ENCODE data around the gene STARD4. TPM values are rescaled to one million over a fixed set of nuclear protein-coding genes. Genes with fewer than 3 reads are reported as not detected.
A peak's percentile ranks its signal among the peaks of the same experiment; 100 is the strongest.

STARD4 gene
- total RNA-seq, 1 donor from 2014 or later: 48.6 TPM

DNA sequence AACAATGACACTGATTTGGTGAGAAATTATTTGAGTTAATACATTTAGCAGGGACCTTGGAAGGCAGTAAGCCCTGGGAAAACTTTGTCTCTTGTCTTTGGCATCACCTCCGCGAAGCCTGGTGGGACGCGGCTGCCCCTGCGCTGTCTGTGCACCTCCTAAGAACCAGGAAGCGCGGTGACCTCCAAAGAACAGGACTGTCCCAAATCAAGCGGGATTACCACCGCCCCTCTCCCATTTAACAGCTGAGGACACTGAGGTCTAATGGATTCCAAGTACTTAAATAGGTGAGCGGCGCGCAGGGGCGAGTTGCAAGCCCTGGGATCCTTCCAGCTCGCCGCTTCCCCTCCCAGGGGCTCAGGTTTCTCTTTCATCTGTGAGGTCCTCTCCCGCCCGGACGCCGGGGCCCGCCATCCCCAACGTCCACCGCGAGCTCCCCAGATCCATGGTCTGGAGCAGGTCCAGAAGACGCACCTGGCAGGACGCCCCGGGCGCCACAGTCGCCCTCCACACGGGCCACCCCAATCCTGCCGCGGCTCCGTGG is 432 bp downstream of the STARD4 start:
- no peak for DNase-seq
- intact Hi-C loops (cut with DNase I): no loop called here

DNA sequence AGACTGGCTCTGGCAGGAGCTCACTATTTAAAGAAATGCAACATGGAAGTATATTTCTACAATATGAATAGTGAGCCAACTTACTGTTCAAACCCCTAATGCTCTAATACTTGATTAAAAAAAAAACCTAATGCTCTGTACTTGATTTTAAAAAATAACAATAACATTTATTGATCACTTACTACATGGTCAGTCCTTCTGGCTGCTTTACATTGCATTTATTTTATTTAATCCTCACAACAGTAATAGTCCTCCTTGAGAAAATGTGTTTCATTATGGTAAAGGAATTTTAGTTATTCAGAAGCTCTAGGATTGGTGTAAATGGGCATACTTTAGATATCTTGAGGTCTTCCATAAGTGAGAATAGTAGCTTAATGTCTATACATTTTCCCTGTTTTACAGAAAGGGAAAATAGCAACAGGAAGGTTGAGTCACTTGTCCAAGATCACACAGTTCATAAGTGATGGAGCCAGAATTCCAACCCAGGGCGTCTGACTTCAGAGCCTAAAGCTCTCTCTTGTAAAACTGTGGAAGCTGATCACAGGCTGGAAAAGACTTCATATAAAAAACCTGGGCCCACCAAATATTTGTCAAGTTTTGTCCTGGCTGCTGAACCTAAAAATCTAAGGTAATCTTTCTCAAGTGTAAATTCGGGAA is 1.0 kb downstream of the STARD4 start:
- no peaks in the 10 kb centered on the region for H3K36me3 ChIP-seq
- no peak for DNase-seq
- H3K4me1 ChIP-seq: peaks cover 24% of the 10 kb centered on the region
- no peaks in the 10 kb centered on the region for H3K27me3 ChIP-seq
- no peak for ATAC-seq
- H3K4me3 ChIP-seq: peak overlapping the region; percentile 89
- no peaks in the 10 kb centered on the region for H3K9me3 ChIP-seq
- intact Hi-C loops (cut with DNase I): no loop called here
- TF ChIP-seq, protein P1, sequence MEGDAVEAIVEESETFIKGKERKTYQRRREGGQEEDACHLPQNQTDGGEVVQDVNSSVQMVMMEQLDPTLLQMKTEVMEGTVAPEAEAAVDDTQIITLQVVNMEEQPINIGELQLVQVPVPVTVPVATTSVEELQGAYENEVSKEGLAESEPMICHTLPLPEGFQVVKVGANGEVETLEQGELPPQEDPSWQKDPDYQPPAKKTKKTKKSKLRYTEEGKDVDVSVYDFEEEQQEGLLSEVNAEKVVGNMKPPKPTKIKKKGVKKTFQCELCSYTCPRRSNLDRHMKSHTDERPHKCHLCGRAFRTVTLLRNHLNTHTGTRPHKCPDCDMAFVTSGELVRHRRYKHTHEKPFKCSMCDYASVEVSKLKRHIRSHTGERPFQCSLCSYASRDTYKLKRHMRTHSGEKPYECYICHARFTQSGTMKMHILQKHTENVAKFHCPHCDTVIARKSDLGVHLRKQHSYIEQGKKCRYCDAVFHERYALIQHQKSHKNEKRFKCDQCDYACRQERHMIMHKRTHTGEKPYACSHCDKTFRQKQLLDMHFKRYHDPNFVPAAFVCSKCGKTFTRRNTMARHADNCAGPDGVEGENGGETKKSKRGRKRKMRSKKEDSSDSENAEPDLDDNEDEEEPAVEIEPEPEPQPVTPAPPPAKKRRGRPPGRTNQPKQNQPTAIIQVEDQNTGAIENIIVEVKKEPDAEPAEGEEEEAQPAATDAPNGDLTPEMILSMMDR (IDR thresholded peaks at IDR 0.05): no peak
- peak overlapping the region; percentile 7 for H3K27ac ChIP-seq

More for the DNA sequence above, 432 bp downstream of the STARD4 start:
- no peaks in the 10 kb centered on the region for H3K9me3 ChIP-seq
- no peaks in the 10 kb centered on the region for H3K36me3 ChIP-seq
- H3K27ac ChIP-seq: peak overlapping the region; percentile 90
- H3K27me3 ChIP-seq: no peaks in the 10 kb centered on the region
- ATAC-seq: peak; percentile 4
- TF ChIP-seq, protein P1 (IDR thresholded peaks at IDR 0.05): no peak
- H3K4me3 ChIP-seq: peak overlapping the region; percentile 89
- peaks cover 24% of the 10 kb centered on the region for H3K4me1 ChIP-seq

DNA sequence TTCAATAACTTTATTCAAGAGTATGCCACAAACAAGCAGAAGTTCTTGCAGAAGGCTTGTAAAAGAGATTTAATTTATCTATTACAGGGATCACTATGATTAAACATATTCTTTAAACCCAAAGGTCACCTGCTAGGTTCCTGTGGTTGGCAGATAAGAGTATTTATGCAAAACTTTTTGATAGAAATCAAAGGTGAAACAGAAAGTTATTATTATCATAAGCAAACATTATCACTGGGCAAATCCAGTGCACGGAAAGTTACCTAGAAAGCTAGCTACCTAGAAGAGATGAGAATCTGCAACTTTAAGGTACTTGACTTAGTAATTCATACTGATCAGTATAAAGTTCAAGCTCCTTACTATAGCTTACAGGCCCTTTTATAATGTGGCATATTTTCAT is 3.2 kb downstream of the STARD4 start:
- H3K27ac ChIP-seq: no peak overlapping the region
- no peak overlapping the region for H3K4me3 ChIP-seq
- peaks cover 4% of the 10 kb centered on the region for H3K36me3 ChIP-seq
- ATAC-seq (no peak), DNase-seq (no peak)
- intact Hi-C loops (cut with DNase I): no loop called here
- no peaks in the 10 kb centered on the region for H3K9me3 ChIP-seq
- peaks cover 28% of the 10 kb centered on the region for H3K4me1 ChIP-seq
- H3K27me3 ChIP-seq: no peaks in the 10 kb centered on the region
- TF ChIP-seq, protein P1 (IDR thresholded peaks at IDR 0.05): no peak

DNA sequence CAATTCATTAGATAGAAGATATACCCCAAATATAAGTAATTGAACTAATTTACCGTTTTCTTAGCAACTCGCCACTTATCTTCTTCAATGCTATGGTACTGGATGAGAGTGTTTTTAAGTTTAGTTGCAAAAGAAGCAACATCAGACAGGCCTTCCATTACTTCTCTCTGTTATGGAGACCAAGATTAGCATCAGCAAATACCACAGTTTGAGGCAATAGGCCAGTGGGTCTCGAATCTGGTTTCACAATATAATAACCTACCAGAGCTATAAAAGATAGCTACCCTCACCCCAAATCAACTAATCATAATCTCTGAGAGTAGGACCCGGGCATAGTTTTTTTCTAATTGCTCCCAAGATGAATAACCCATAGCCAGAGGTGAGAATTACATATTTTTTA is 5.1 kb downstream of the STARD4 start:
- Histone ChIP-seq H3K9me3 (no peaks in the 10 kb centered on the region), H3K36me3 (peaks cover 4% of the 10 kb centered on the region), H3K4me3 (no peak overlapping the region), H3K4me1 (peaks cover 28% of the 10 kb centered on the region), H3K27ac (no peak overlapping the region), H3K27me3 (no peaks in the 10 kb centered on the region)
- TF ChIP-seq, protein P1 (IDR thresholded peaks at IDR 0.05): no peak
- ATAC-seq: no peak
- no peak for DNase-seq
- intact Hi-C loops (cut with DNase I): no loop called here

DNA sequence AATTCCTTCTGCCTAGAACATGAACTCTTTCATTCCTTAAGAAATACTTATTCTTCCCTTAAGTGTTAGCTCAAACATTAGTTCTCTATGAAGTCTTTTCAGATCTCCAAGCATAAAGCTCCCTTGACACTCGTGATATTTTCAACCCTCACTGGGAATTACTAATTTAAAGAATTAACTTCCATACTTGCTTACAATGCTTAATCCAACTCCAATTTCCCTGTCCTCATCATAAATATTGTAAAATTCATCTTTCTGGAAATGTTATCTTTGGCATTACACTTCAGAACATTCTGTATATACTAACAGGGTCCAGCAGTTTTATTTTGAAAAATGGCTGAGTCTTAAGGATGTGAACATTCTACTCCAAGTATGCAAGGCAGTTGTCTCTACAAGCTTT is 7.2 kb downstream of the STARD4 start:
- Histone ChIP-seq H3K36me3 (peaks cover 10% of the 10 kb centered on the region), H3K27ac (no peak overlapping the region), H3K4me1 (peaks cover 18% of the 10 kb centered on the region), H3K4me3 (no peak overlapping the region), H3K9me3 (no peaks in the 10 kb centered on the region), H3K27me3 (no peaks in the 10 kb centered on the region)
- no peak for ATAC-seq
- TF ChIP-seq, protein P1 (IDR thresholded peaks at IDR 0.05): no peak
- intact Hi-C loops (cut with DNase I): no loop called here
- no peak for DNase-seq
